ENCODE data around the gene FAM199X.
A peak's percentile ranks its signal among the peaks of the same experiment; 100 is the strongest.

FAM199X gene

GRCh38 chrX:104156630-104157529, 9.4 kb upstream of the FAM199X start, which contains the start of gene SLC25A53:
SLC25A53 (minus strand) TSS chrX:104157009; CDS start chrX:104105257, 51,752 bp downstream.
- peak; percentile 79 for DNase-seq (ENCODE audit: low read depth)
- peak within 1 kb of the TSS; percentile 73 for H3K4me3 ChIP-seq (ENCODE audit: low read length)
- no peak for TF ChIP-seq CTCF (IDR thresholded peaks at IDR 0.05; ENCODE audit: insufficient read depth, low read depth, low read length, missing control alignments)

- TF ChIP-seq CTCF (IDR thresholded peaks at IDR 0.05; ENCODE audit: insufficient read depth, low read depth, low read length, missing control alignments) = no peak
- no peak for DNase-seq (ENCODE audit: low read depth)
- peak overlapping the region; percentile 70 for H3K4me3 ChIP-seq (ENCODE audit: low read length)
Observed at GRCh38 chrX:104166735-104167436, 633 bp downstream of the FAM199X start.

GRCh38 chrX:104168127-104168526, 1.9 kb downstream of the FAM199X start:
- no peak for DNase-seq (ENCODE audit: low read depth)
- H3K4me3 ChIP-seq (ENCODE audit: low read length) = peak overlapping the region; percentile 70
- TF ChIP-seq CTCF (IDR thresholded peaks at IDR 0.05; ENCODE audit: insufficient read depth, low read depth, low read length, missing control alignments) = no peak

GRCh38 chrX:104172121-104172520, 5.9 kb downstream of the FAM199X start:
- no peak for DNase-seq (ENCODE audit: low read depth)
- no peak for TF ChIP-seq CTCF (IDR thresholded peaks at IDR 0.05; ENCODE audit: insufficient read depth, low read depth, low read length, missing control alignments)
- no peak overlapping the region for H3K4me3 ChIP-seq (ENCODE audit: low read length)

- DNase-seq (ENCODE audit: low read depth) = no peak
Observed at GRCh38 chrX:104172788-104173187, 6.5 kb downstream of the FAM199X start.

GRCh38 chrX:104173841-104174240, 7.6 kb downstream of the FAM199X start:
- H3K4me3 ChIP-seq (ENCODE audit: low read length) = no peak overlapping the region
- DNase-seq (ENCODE audit: low read depth) = no peak
- TF ChIP-seq CTCF (IDR thresholded peaks at IDR 0.05; ENCODE audit: insufficient read depth, low read depth, low read length, missing control alignments) = no peak

More at GRCh38 chrX:104172788-104173187, 6.5 kb downstream of the FAM199X start:
- H3K4me3 ChIP-seq (ENCODE audit: low read length) = no peak overlapping the region
- no peak for TF ChIP-seq CTCF (IDR thresholded peaks at IDR 0.05; ENCODE audit: insufficient read depth, low read depth, low read length, missing control alignments)
